GM12874 (cell line): ENCODE measurements around the gene NRG3.

Experiments
- CTCF ChIP-seq: IDR thresholded peaks from 2 replicates; pipeline ENCODE4 v1.5.1; 2011; ENCODE audit warnings: low read depth, mild to moderate bottlenecking, control low read depth, low read length, moderate library complexity; ENCODE audit not compliant: insufficient read depth

The NRG3 gene

GRCh38 chr10:82462910-82463551 is 588.0 kb downstream of the NRG3 start:
- no peak for TF ChIP-seq CTCF

GRCh38 chr10:82463614-82464013 is 588.6 kb downstream of the NRG3 start:
- TF ChIP-seq CTCF = no peak

- TF ChIP-seq CTCF = no peak
These were observed 589.3 kb downstream of the NRG3 start for GRCh38 chr10:82464191-82464818.

- no peak for TF ChIP-seq CTCF
These were observed 590.0 kb downstream of the NRG3 start for GRCh38 chr10:82464966-82465365.

- TF ChIP-seq CTCF = no peak
These were observed 593.5 kb downstream of the NRG3 start for GRCh38 chr10:82468453-82468852.

GRCh38 chr10:82472406-82473335 is 597.7 kb downstream of the NRG3 start:
- no peak for TF ChIP-seq CTCF

GRCh38 chr10:82477776-82478175 is 602.8 kb downstream of the NRG3 start:
- no peak for TF ChIP-seq CTCF
